ENCODE results near the gene KCNJ3. TPM values are rescaled to one million over a fixed set of nuclear protein-coding genes. Genes with fewer than 3 reads are reported as not detected.

KCNJ3 gene
- not detected in 2 replicates for total RNA-seq

GRCh38 chr2:154698296-154698720 is at the start of gene KCNJ3:
TSS of gene KCNJ3 (plus strand) at chr2:154698695. CDS start at chr2:154698776, 81 bp downstream.

